Liver (tissue), 9 donors: ENCODE measurements around the gene ACTR8. TPM values are rescaled to one million over a fixed set of nuclear protein-coding genes. Genes with fewer than 3 reads are reported as not detected.

Experiments used
- DNase-seq: peaks from one replicate; pipeline ENCODE4 v3.0.0-alpha.2; 2017; ENCODE audit warnings: low spot score
- H3K27ac ChIP-seq, 2 donors: one replicate each; pipeline ENCODE4 v1.7.0; 2013; ENCODE audit warnings: inconsistent platforms in 2 of 2, low read length in 2 of 2, control low read depth in 1 of 2, low read depth in 1 of 2, mild to moderate bottlenecking in 1 of 2
- H3K27me3 ChIP-seq, 4 donors: one replicate each; pipeline versions ENCODE4 v1.6.1 to v1.7.0; 2013; ENCODE audit warnings: low read length in 3 of 4, inconsistent platforms in 1 of 4, mild to moderate bottlenecking in 1 of 4, moderate library complexity in 1 of 4; ENCODE audit not compliant: control insufficient read depth in 4 of 4, insufficient read depth in 4 of 4
- H3K36me3 ChIP-seq, 4 donors: one replicate each; pipeline versions ENCODE4 v1.6.1 to v1.7.0; 2013; ENCODE audit warnings: low read length in 3 of 4, mild to moderate bottlenecking in 3 of 4, low read depth in 1 of 4, moderate library complexity in 1 of 4; ENCODE audit not compliant: control insufficient read depth in 4 of 4, insufficient read depth in 3 of 4
- H3K4me1 ChIP-seq, 4 donors: one replicate each; pipeline versions ENCODE4 v1.6.1 to v1.7.0; 2013; ENCODE audit warnings: low read length in 3 of 4, mild to moderate bottlenecking in 3 of 4, moderate library complexity in 1 of 4; ENCODE audit not compliant: control insufficient read depth in 4 of 4, insufficient read depth in 4 of 4
- H3K4me3 ChIP-seq, 3 donors: one replicate each; pipeline versions ENCODE4 v1.6.1 to v1.7.0; 2013; ENCODE audit warnings: low read length in 3 of 3, control low read depth in 1 of 3, low read depth in 1 of 3, mild to moderate bottlenecking in 1 of 3
- H3K9ac ChIP-seq, 2 donors: one replicate each; pipeline ENCODE4 v1.7.0; 2013; ENCODE audit warnings: low read length in 2 of 2, mild to moderate bottlenecking in 2 of 2, moderate library complexity in 2 of 2, control low read depth in 1 of 2, low read depth in 1 of 2
- H3K9me3 ChIP-seq, 4 donors: one replicate each; pipeline versions ENCODE4 v1.6.1 to v1.7.0; 2013; ENCODE audit warnings: low read length in 3 of 4; ENCODE audit not compliant: control insufficient read depth in 4 of 4
- ATF3 ChIP-seq: IDR thresholded peaks from 2 replicates; pipeline ENCODE4 v1.6.1; 2016; ENCODE audit warnings: antibody characterized with exemption
- CTCF ChIP-seq: fragments of 150-350 bp; IDR thresholded peaks from 2 replicates; pipeline ENCODE4 v1.5.1; 2017; ENCODE audit warnings: improper control_type of control experiment, low read depth, low read length; ENCODE audit not compliant: missing input control
- EGR1 ChIP-seq, 2 donors: IDR thresholded peaks; 2 replicates each; pipeline ENCODE4 v1.6.1; 2016 to 2018; ENCODE audit warnings: antibody characterized with exemption in 2 of 2, low read depth in 2 of 2
- FOXA1 ChIP-seq: IDR thresholded peaks from 2 replicates; pipeline ENCODE4 v1.6.1; 2016; ENCODE audit warnings: antibody characterized with exemption
- FOXA2 ChIP-seq: IDR thresholded peaks from 2 replicates; pipeline ENCODE4 v1.6.1; 2016; ENCODE audit warnings: antibody characterized with exemption
- GABPA ChIP-seq, 2 donors: IDR thresholded peaks in 1 of 2; conservative IDR thresholded peaks in 1 of 2; 2 replicates each; pipeline ENCODE4 v1.6.1; 2016; ENCODE audit warnings: antibody characterized with exemption in 2 of 2, mild to moderate bottlenecking in 1 of 2, moderate library complexity in 1 of 2
- HNF4A ChIP-seq, 2 donors: conservative IDR thresholded peaks; 2 replicates each; pipeline ENCODE4 v1.6.1; 2016; ENCODE audit warnings: antibody characterized with exemption in 2 of 2, mild to moderate bottlenecking in 2 of 2
- HNF4G ChIP-seq: IDR thresholded peaks from 2 replicates; pipeline ENCODE4 v1.6.1; 2016; ENCODE audit warnings: antibody characterized with exemption
- JUND ChIP-seq, 2 donors: IDR thresholded peaks; 2 replicates each; pipeline ENCODE4 v1.6.1; 2016; ENCODE audit warnings: antibody characterized with exemption in 2 of 2
- MAX ChIP-seq: IDR thresholded peaks from 2 replicates; pipeline ENCODE4 v1.6.1; 2016; ENCODE audit warnings: antibody characterized with exemption
- NR2F2 ChIP-seq: IDR thresholded peaks from 2 replicates; pipeline ENCODE4 v1.6.1; 2016; ENCODE audit warnings: antibody characterized with exemption
- RAD21 ChIP-seq, 2 donors: IDR thresholded peaks; 2 replicates each; pipeline ENCODE4 v1.6.1; 2016; ENCODE audit warnings: antibody characterized with exemption in 2 of 2, mild to moderate bottlenecking in 2 of 2
- REST ChIP-seq: IDR thresholded peaks from 2 replicates; pipeline ENCODE4 v1.6.1; 2016; ENCODE audit warnings: antibody characterized with exemption, mild to moderate bottlenecking
- RXRA ChIP-seq, 2 donors: IDR thresholded peaks; 2 replicates each; pipeline ENCODE4 v1.6.1; 2017 to 2018; ENCODE audit warnings: antibody characterized with exemption in 2 of 2, mild to moderate bottlenecking in 1 of 2
- SP1 ChIP-seq: IDR thresholded peaks from 2 replicates; pipeline ENCODE4 v1.6.1; 2018; ENCODE audit warnings: antibody characterized with exemption, mild to moderate bottlenecking
- TAF1 ChIP-seq: conservative IDR thresholded peaks from 2 replicates; pipeline ENCODE4 v1.6.1; 2016; ENCODE audit warnings: antibody characterized with exemption, mild to moderate bottlenecking
- YY1 ChIP-seq: IDR thresholded peaks from 2 replicates; pipeline ENCODE4 v1.6.1; 2016; ENCODE audit warnings: antibody characterized with exemption, mild to moderate bottlenecking
- ZBTB33 ChIP-seq: IDR thresholded peaks from 2 replicates; pipeline ENCODE4 v1.6.1; 2016; ENCODE audit warnings: antibody characterized with exemption
- WGBS: extraction: QIAGEN DNeasy Blood & Tissue Kit; methylation state at CpG from one replicate; pipeline ENCODE4 v1.1.7; 2013; 5-methylcytosine and 5-hydroxymethylcytosine counted together
- polyA plus RNA-seq, 2 donors: library from polyadenylated mRNA; stranded (reverse) in 1 of 2; unstranded in 1 of 2; fragments of 200-250 nt in 1 of 2; fragments of >200 nt in 1 of 2; fragmentation: Nextera tagmentation in 1 of 2; extraction: Ambion mirVana in 1 of 2; gene quantifications; one replicate each; pipeline versions ENCODE4 v1.2.1 to v1.2.3, GENCODE V29; 2013 to 2015
- total RNA-seq, 2 donors: library from RNA; depleted of rRNA; stranded (reverse); fragments of >200 nt; gene quantifications; one replicate each; pipeline ENCODE4 v1.2.3, GENCODE V29; 2014
- donor health status: healthy.
- donor health status: healthy.
- donor health status: healthy.
- donor health status: healthy.
- donor health status: healthy.

ACTR8 gene
- total and polyA plus RNA-seq, 4 donors, result 3.2 to 16.7 (median 7.7) TPM

GRCh38 chr3:53822331-53822741 is 59.6 kb downstream of the ACTR8 start:
- H3K27me3 ChIP-seq, result no peaks in the 10 kb centered on the region
- no peak overlapping the region for H3K27ac ChIP-seq
- peaks cover 0 to 7% (median 0%) of the 10 kb centered on the region in 4 donors for H3K4me1 ChIP-seq
- DNase-seq, result no peak
- 90% methylated on average over 14 of the region's 14 CpGs for WGBS
- no peaks in the 10 kb centered on the region for H3K9me3 ChIP-seq
- H3K36me3 ChIP-seq, result peaks cover 10 to 54% (median 34%) of the 10 kb centered on the region in 4 donors
- H3K9ac ChIP-seq, result no peak overlapping the region
- no peak overlapping the region for H3K4me3 ChIP-seq
- no peak for TF ChIP-seq RAD21 (IDR thresholded peaks at IDR 0.05)
- TF ChIP-seq MAX, result no peak
- TF ChIP-seq FOXA2, result no peak
- no peak for TF ChIP-seq CTCF
- no peak for TF ChIP-seq FOXA1
- no peak for TF ChIP-seq NR2F2
- TF ChIP-seq HNF4A (conservative IDR thresholded peaks at IDR 0.05), result no peak
- TF ChIP-seq YY1, result no peak
- no peak for TF ChIP-seq SP1
- no peak for TF ChIP-seq TAF1
- TF ChIP-seq ATF3, result no peak
- no peak for TF ChIP-seq EGR1 (IDR thresholded peaks at IDR 0.05; ENCODE audit: low read depth in 2 of 2)
- TF ChIP-seq REST, result no peak
- no peak for TF ChIP-seq RXRA (IDR thresholded peaks at IDR 0.05)
- TF ChIP-seq HNF4G, result no peak

- peaks cover 0 to 7% (median 0%) of the 10 kb centered on the region in 4 donors for H3K4me1 ChIP-seq
- no peak overlapping the region for H3K4me3 ChIP-seq
- H3K36me3 ChIP-seq, result peaks cover 14 to 58% (median 37%) of the 10 kb centered on the region in 4 donors
- 72% methylated on average over 5 of the region's 5 CpGs for WGBS
- no peak for DNase-seq
- no peaks in the 10 kb centered on the region for H3K27me3 ChIP-seq
- no peak overlapping the region for H3K9ac ChIP-seq
- H3K9me3 ChIP-seq, result no peaks in the 10 kb centered on the region
- H3K27ac ChIP-seq, result no peak overlapping the region
- TF ChIP-seq REST (no peak), ZBTB33 (no peak), FOXA1 (no peak), SP1 (no peak), RAD21 (IDR thresholded peaks at IDR 0.05) (no peak), GABPA (IDR thresholded peaks at IDR 0.05 in 1 of 2, conservative IDR thresholded peaks at IDR 0.05 in 1 of 2) (no peak), ATF3 (no peak), HNF4A (conservative IDR thresholded peaks at IDR 0.05) (no peak), NR2F2 (no peak), JUND (IDR thresholded peaks at IDR 0.05) (no peak), MAX (no peak), YY1 (no peak)
Measured at GRCh38 chr3:53821631-53822121, 60.3 kb downstream of the ACTR8 start.
